GM23248 (cell line): ENCODE data around the gene SHC2. TPM values are rescaled to one million over a fixed set of nuclear protein-coding genes. Genes with fewer than 3 reads are reported as not detected.

ENCODE experiments used
- DNase-seq: peaks from one replicate; pipeline ENCODE4 v3.0.0-alpha.2; 2015
- H2AFZ ChIP-seq: fragments of 200-600 bp; sonication (generic); 2 replicates; pipeline ENCODE4 v1.6.1; 2016; ENCODE audit warnings: antibody characterized with exemption
- H3F3A ChIP-seq: fragments of 200-600 bp; sonication (generic); 2 replicates; pipeline ENCODE4 v1.6.1; 2016; ENCODE audit warnings: mild to moderate bottlenecking, antibody characterized with exemption, mixed run types; ENCODE audit not compliant: insufficient read depth
- H3K27ac ChIP-seq: fragments of 200-600 bp; sonication (generic); 2 replicates; pipeline ENCODE4 v1.5.1; 2016; ENCODE audit warnings: mild to moderate bottlenecking
- H3K27me3 ChIP-seq: fragments of 200-600 bp; sonication (generic); replicated peaks from 2 replicates; pipeline ENCODE4 v1.6.1; 2016; ENCODE audit warnings: mild to moderate bottlenecking; ENCODE audit not compliant: insufficient read depth
- H3K36me3 ChIP-seq: fragments of 200-600 bp; sonication (generic); 2 replicates; pipeline ENCODE4 v1.6.1; 2016; ENCODE audit warnings: low read depth, mild to moderate bottlenecking
- H3K4me1 ChIP-seq: fragments of 200-600 bp; sonication (generic); 2 replicates; pipeline ENCODE4 v1.6.1; 2016; ENCODE audit warnings: mild to moderate bottlenecking; ENCODE audit not compliant: insufficient read depth
- H3K4me2 ChIP-seq: fragments of 200-600 bp; sonication (generic); one replicate; pipeline ENCODE4 v1.6.1; 2016; ENCODE audit warnings: mild to moderate bottlenecking; ENCODE audit not compliant: unreplicated experiment
- H3K4me3 ChIP-seq: fragments of 200-600 bp; sonication (generic); 2 replicates; pipeline ENCODE4 v1.5.1; 2016; ENCODE audit warnings: mild to moderate bottlenecking
- H3K79me2 ChIP-seq: fragments of 200-600 bp; sonication (generic); 2 replicates; pipeline ENCODE4 v1.6.1; 2016; ENCODE audit warnings: mild to moderate bottlenecking; ENCODE audit not compliant: insufficient read depth
- H3K9ac ChIP-seq: fragments of 200-600 bp; sonication (generic); 2 replicates; pipeline ENCODE4 v1.6.1; 2016; ENCODE audit warnings: mild to moderate bottlenecking
- H3K9me2 ChIP-seq: fragments of 200-600 bp; sonication (generic); 2 replicates; pipeline ENCODE4 v1.6.1; 2016; ENCODE audit warnings: mixed run types, mild to moderate bottlenecking, moderate library complexity; ENCODE audit not compliant: insufficient read depth
- H3K9me3 ChIP-seq: fragments of 200-600 bp; sonication (generic); one replicate; pipeline ENCODE4 v1.6.1; 2017; ENCODE audit warnings: low read depth
- H4K20me1 ChIP-seq: fragments of 200-600 bp; sonication (generic); 2 replicates; pipeline ENCODE4 v1.6.0; 2016; ENCODE audit not compliant: insufficient read depth
- EZH2 ChIP-seq: fragments of 200-600 bp; sonication (generic); IDR thresholded peaks from 2 replicates; pipeline ENCODE4 v1.6.1; 2018; ENCODE audit warnings: antibody characterized with exemption, mild to moderate bottlenecking; ENCODE audit not compliant: insufficient read depth, poor library complexity, severe bottlenecking
- EZH2phosphoT487 ChIP-seq: fragments of 200-600 bp; sonication (generic); IDR thresholded peaks from 2 replicates; pipeline ENCODE4 v1.6.1; 2018; ENCODE audit warnings: antibody characterized with exemption, moderate library complexity, mild to moderate bottlenecking, low read depth; ENCODE audit not compliant: insufficient read depth
- WGBS, 2 experiments: methylation state at CpG; one replicate each; pipeline ENCODE4 v1.1.6; 2015 to 2017; ENCODE audit warnings: low lambda C conversion rate in 2 of 2, low coverage in 1 of 2; ENCODE audit errors: missing lambda C conversion rate in 2 of 2; 5-methylcytosine and 5-hydroxymethylcytosine counted together
- in situ Hi-C: fragments of 300-500 bp; cut with MboI; formaldehyde crosslinking; loops from 2 replicates; pipeline ENCODE4 v1.15.0; 2020
- polyA plus RNA-seq: library from polyadenylated mRNA; unstranded; fragments of >200 nt; fragmentation: Nextera tagmentation; extraction: Ambion mirVana; gene quantifications from 2 replicates; pipeline ENCODE4 v1.2.1, GENCODE V29; 2016
- total RNA-seq: library from RNA; depleted of rRNA; stranded (reverse); fragments of >200 nt; shearing (Covaris generic); gene quantifications from 2 replicates; pipeline ENCODE4 v1.2.3, GENCODE V29; 2014

Gene SHC2
- total and polyA plus RNA-seq, 2 experiments from 2014 or later, result not detected

DNA sequence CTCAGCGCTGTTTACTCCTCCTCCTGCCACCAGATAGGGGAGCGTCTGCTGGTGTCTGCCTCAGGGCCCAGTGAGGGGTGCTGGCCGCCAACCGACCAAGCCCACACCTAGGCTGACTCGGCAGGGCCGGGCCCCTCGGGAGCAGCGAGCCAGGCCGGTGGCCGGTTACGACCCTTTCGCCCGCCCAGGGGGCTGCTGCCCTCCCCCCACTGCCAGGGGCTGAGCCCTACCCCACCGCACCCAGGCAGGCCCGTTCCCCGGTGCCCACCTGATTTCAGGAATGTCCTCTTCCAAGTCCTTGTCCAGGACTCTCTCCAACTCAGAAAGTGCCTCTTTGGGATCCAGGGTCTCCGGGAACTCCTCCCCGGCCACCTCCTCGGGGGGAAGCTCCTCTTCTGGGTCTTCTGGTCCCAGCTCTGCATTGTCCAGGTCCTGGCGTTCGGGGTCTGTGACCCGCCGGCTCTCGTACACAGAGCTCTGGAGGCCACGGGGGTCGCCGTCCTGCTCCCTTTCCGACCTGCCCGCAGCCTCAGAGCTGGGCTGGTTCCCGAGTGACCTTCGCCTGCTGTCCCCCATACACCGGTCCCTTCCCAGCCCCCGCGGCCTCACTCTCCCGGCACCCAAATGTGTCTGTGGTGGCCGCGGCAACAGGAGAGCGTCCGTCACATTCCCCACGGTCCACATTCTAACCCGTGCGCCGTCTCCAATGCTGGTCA lies 85.3 kb downstream of the SHC2 start:
- no peak for TF ChIP-seq EZH2phosphoT487
- no peaks in the 10 kb centered on the region for H3F3A ChIP-seq
- H2AFZ ChIP-seq, result no peak overlapping the region
- no peak for DNase-seq
- H3K4me2 ChIP-seq, result no peak overlapping the region
- H3K4me1 ChIP-seq, result no peaks in the 10 kb centered on the region; the same call in 1 of the 2 replicates
- no peaks in the 10 kb centered on the region for H3K9me2 ChIP-seq
- in situ Hi-C loops, result no loop called here
- H3K9me3 ChIP-seq, result no peaks in the 10 kb centered on the region
- no peaks in the 10 kb centered on the region for H4K20me1 ChIP-seq
- no peak overlapping the region for H3K4me3 ChIP-seq
- peaks cover 53% of the 10 kb centered on the region for H3K27me3 ChIP-seq
- no peak overlapping the region for H3K27ac ChIP-seq
- H3K9ac ChIP-seq, result no peak overlapping the region
- H3K36me3 ChIP-seq, result no peaks in the 10 kb centered on the region
- H3K79me2 ChIP-seq, result no peaks in the 10 kb centered on the region
- WGBS, 2 experiments, result 61 to 66% methylated on average over 38 to 43 of the region's 43 CpGs

DNA sequence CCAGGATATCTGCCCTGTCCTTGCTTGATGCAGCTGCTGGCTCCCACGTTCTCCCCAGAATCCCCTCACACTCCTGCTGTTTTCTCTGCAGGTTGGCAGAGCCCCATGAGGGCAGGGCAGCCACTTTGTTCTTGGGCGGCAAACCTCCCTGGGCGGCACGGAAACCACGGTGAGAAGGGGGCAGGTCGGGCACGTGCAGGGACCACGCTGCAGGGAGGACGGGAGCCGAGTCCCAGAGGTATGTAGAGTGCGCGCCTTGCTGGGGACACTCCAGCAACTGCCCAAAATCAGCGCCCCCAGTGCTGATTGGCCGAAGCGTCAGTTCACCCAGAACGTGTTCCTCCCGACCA lies 86.0 kb downstream of the SHC2 start:
- no peaks in the 10 kb centered on the region for H3K9me3 ChIP-seq
- H3K4me3 ChIP-seq, result no peak overlapping the region
- no peak overlapping the region for H2AFZ ChIP-seq
- no peaks in the 10 kb centered on the region for H3K9me2 ChIP-seq
- 64 to 67% methylated on average over 17 of the region's 17 CpGs for WGBS, 2 experiments
- no peaks in the 10 kb centered on the region for H3F3A ChIP-seq
- TF ChIP-seq EZH2, result no peak
- no peak for TF ChIP-seq EZH2phosphoT487
- no peaks in the 10 kb centered on the region for H3K79me2 ChIP-seq
- H3K9ac ChIP-seq, result no peak overlapping the region
- peaks cover 54% of the 10 kb centered on the region for H3K27me3 ChIP-seq
- H3K27ac ChIP-seq, result no peak overlapping the region
- no peaks in the 10 kb centered on the region for H4K20me1 ChIP-seq
- H3K4me1 ChIP-seq, result no peaks in the 10 kb centered on the region; the same call in 1 of the 2 replicates
- in situ Hi-C loops, result no loop called here
- no peak overlapping the region for H3K4me2 ChIP-seq
- no peaks in the 10 kb centered on the region for H3K36me3 ChIP-seq
- no peak for DNase-seq

DNA sequence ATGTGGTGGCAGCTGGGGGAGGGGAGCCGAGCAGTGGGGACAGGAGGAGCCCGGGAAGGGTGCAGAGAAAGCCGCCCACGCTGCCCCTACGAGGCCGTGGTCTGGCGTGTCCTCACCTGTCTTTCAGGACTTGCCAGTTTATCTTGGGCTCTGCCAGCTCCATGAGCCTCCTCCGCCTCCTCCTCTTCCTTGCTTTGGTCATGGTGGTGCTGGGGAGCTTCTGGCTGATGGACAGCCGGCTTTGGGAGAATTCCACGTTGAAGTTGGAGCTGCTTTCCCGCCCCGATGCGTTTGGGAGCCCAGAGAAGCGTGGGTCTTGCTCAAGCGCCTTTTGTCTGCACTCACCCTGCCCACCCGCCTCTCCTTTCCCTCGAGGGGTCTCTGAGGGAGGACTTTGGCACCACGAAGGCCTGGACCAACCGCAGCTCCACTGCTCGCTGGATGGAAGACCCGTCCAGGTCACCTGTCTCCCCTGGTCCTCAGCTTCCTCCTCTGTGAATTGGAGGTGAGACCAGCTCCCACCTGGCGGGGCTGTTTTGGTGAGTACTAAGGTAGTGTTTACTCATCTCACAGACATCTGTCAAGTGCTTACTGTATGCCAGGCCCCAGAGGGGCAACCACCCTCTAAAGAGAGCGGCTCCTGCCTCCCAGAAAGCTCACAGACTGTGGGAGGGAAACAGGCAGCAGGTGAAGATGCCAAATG lies 86.5 kb downstream of the SHC2 start:
- no peaks in the 10 kb centered on the region for H3K36me3 ChIP-seq
- no peaks in the 10 kb centered on the region for H3F3A ChIP-seq
- no peaks in the 10 kb centered on the region for H3K9me2 ChIP-seq
- no peak overlapping the region for H3K27ac ChIP-seq
- WGBS, 2 experiments, result 54 to 60% methylated on average over 22 to 23 of the region's 23 CpGs
- DNase-seq, result no peak
- no peak overlapping the region for H3K4me3 ChIP-seq
- H3K27me3 ChIP-seq, result peaks cover 54% of the 10 kb centered on the region
- in situ Hi-C loops, result no loop called here
- TF ChIP-seq EZH2phosphoT487 (no peak), EZH2 (no peak)
- no peak overlapping the region for H3K4me2 ChIP-seq
- no peaks in the 10 kb centered on the region for H3K79me2 ChIP-seq
- no peaks in the 10 kb centered on the region for H4K20me1 ChIP-seq
- H3K9ac ChIP-seq, result no peak overlapping the region
- no peaks in the 10 kb centered on the region for H3K9me3 ChIP-seq
- H3K4me1 ChIP-seq, result no peaks in the 10 kb centered on the region; the same call in 1 of the 2 replicates
- H2AFZ ChIP-seq, result no peak overlapping the region

DNA sequence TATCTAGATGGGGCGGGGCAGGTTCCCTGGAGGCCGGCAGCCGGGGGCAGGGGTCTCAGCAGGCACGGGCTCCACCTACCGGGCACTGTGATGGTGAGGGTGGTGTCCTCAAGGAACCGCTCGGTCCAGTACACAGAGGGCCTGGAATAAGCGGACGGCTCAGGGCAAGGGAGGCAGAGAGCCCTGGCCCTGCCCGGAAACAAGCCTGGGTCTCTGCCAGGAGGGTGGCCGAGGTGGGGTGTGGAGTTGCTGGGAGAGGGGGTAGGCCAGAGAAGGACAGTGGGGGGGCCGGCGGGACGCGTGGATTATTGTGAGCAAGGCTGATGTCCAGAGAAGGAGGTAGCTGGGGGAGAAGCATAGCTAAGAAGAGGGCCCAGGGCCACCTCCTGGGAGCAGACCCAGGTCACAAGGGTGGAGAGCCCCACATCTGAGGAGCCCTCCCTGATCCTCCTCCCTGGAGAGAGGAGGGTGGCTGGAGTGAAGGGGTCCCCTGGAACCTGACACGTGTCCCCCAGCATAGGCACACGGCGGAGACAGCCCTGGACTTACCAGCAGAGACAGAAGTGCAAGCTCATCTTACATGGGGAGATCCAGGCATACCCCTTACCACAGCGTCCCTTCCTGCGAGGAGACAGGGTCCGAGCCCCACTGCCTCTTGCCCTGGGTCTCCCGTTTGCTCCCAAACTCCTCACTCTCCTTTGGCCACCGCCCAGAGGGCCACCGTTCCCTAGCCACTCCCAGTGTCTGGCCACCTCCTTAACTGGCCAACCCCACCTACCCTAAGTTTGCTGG lies 87.2 kb downstream of the SHC2 start:
- Histone ChIP-seq H3K9me3 (no peaks in the 10 kb centered on the region), H3K79me2 (no peaks in the 10 kb centered on the region), H3K4me3 (no peak overlapping the region), H3K27ac (no peak overlapping the region), H3F3A (no peaks in the 10 kb centered on the region), H3K27me3 (peaks cover 54% of the 10 kb centered on the region), H4K20me1 (no peaks in the 10 kb centered on the region), H3K9ac (no peak overlapping the region), H3K4me2 (no peak overlapping the region), H3K4me1 (no peaks in the 10 kb centered on the region; the same call in 1 of the 2 replicates), H2AFZ (no peak overlapping the region), H3K9me2 (no peaks in the 10 kb centered on the region), H3K36me3 (no peaks in the 10 kb centered on the region)
- 64 to 71% methylated on average over 22 to 24 of the region's 24 CpGs for WGBS, 2 experiments
- in situ Hi-C loops, result no loop called here
- TF ChIP-seq EZH2phosphoT487, result no peak
- TF ChIP-seq EZH2, result no peak
- DNase-seq, result no peak
